HCT116 (cell line): ENCODE data around the gene OR2V2. TPM values are rescaled to one million over a fixed set of nuclear protein-coding genes. Genes with fewer than 3 reads are reported as not detected.

Source experiments
- CBX3 ChIP-seq: IDR thresholded peaks from 2 replicates; pipeline ENCODE4 v1.6.1; 2012; ENCODE audit warnings: low read depth
- CEBPB ChIP-seq: IDR thresholded peaks from 2 replicates; pipeline ENCODE4 v1.6.1; 2012; ENCODE audit warnings: low read depth
- CTCF ChIP-seq, 3 experiments: fragments of 200-600 bp in 1 of 3; sonication (generic) in 1 of 3; IDR thresholded peaks in 2 of 3; conservative IDR thresholded peaks in 1 of 3; 2 replicates each; pipeline ENCODE4 v1.5.1; 2012 to 2017; ENCODE audit warnings: low read depth in 2 of 3, low read length in 2 of 3, antibody characterized with exemption in 1 of 3, borderline replicate concordance in 1 of 3, control low read depth in 1 of 3, mild to moderate bottlenecking in 1 of 3, mixed read lengths in 1 of 3, mixed run types in 1 of 3, moderate library complexity in 1 of 3; ENCODE audit not compliant: insufficient read depth in 1 of 3
- EGR1 ChIP-seq: IDR thresholded peaks from 2 replicates; pipeline ENCODE4 v1.6.1; 2012; ENCODE audit warnings: low read depth
- ELF1 ChIP-seq: IDR thresholded peaks from 2 replicates; pipeline ENCODE4 v1.6.1; 2012; ENCODE audit warnings: low read depth, borderline replicate concordance
- EZH2 ChIP-seq: fragments of 200-600 bp; sonication (generic); IDR thresholded peaks from 2 replicates; pipeline ENCODE4 v1.6.1; 2017; ENCODE audit warnings: antibody characterized with exemption, mixed run types
- MAX ChIP-seq: IDR thresholded peaks from 2 replicates; pipeline ENCODE4 v1.6.1; 2012
- POLR2A ChIP-seq: IDR thresholded peaks from 2 replicates; pipeline ENCODE4 v1.7.0; 2011; ENCODE audit warnings: borderline replicate concordance; ENCODE audit not compliant: insufficient read depth, insufficient read length; ENCODE audit errors: extremely low read depth
- REST ChIP-seq: IDR thresholded peaks from 2 replicates; pipeline ENCODE4 v1.6.1; 2012; ENCODE audit warnings: low read depth
- total RNA-seq: library from RNA; stranded (reverse); gene quantifications from one replicate; pipeline ENCODE4 v1.2.1, GENCODE V29; 2021; ENCODE audit not compliant: unreplicated experiment

The OR2V2 gene
- total RNA-seq, 1 experiment from 2014 or later = not detected

GRCh38 chr5:181204826-181205760 is 57.7 kb downstream of the OR2V2 start, which contains the start of gene TRIM7 (continued):
- TF ChIP-seq EZH2 (no peak), CEBPB (no peak), EGR1 (no peak), POLR2A (peak; percentile 74), MAX (no peak), CBX3 (no peak), CTCF (IDR thresholded peaks at IDR 0.05 in 2 of 3, conservative IDR thresholded peaks at IDR 0.05 in 1 of 3; ENCODE audit: borderline replicate concordance in 1 of 3, insufficient read depth in 1 of 3, low read depth in 2 of 3, low read length in 2 of 3) (no peak), ELF1 (no peak), REST (no peak)
- TF ChIP-seq, all 23 proteins: peak for 5
